ENCODE data around the gene C13orf42.

Gene C13orf42

GRCh38 chr13:51065372-51066090, 45.5 kb downstream of the C13orf42 start:
- no peak for DNase-seq (ENCODE audit: low spot score)

- no peak for DNase-seq (ENCODE audit: low spot score)
Observed at GRCh38 chr13:51064753-51065152, 46.3 kb downstream of the C13orf42 start.

- no peak for DNase-seq (ENCODE audit: low spot score)
Observed at GRCh38 chr13:51063909-51064308, 47.2 kb downstream of the C13orf42 start.

GRCh38 chr13:51058461-51059167, 52.5 kb downstream of the C13orf42 start:
- no peak for DNase-seq (ENCODE audit: low spot score)

GRCh38 chr13:51057906-51058305, 53.2 kb downstream of the C13orf42 start:
- DNase-seq (ENCODE audit: low spot score) = no peak

GRCh38 chr13:51057001-51057400, 54.1 kb downstream of the C13orf42 start:
- DNase-seq (ENCODE audit: low spot score) = no peak

- DNase-seq (ENCODE audit: low spot score) = no peak
Observed at GRCh38 chr13:51052581-51052980, 58.5 kb downstream of the C13orf42 start.

GRCh38 chr13:51050021-51050830, 60.8 kb downstream of the C13orf42 start:
- DNase-seq (ENCODE audit: low spot score) = no peak

GRCh38 chr13:51048616-51049015, 62.5 kb downstream of the C13orf42 start:
- DNase-seq (ENCODE audit: low spot score) = no peak

GRCh38 chr13:51048166-51048461, 63.0 kb downstream of the C13orf42 start:
- no peak for DNase-seq (ENCODE audit: low spot score)

GRCh38 chr13:51047434-51048165, 63.5 kb downstream of the C13orf42 start:
- no peak for DNase-seq (ENCODE audit: low spot score)

- DNase-seq (ENCODE audit: low spot score) = no peak
Observed at GRCh38 chr13:51045451-51045850, 65.6 kb downstream of the C13orf42 start.

- DNase-seq (ENCODE audit: low spot score) = no peak
Observed at GRCh38 chr13:51044023-51044665, 66.9 kb downstream of the C13orf42 start.

- DNase-seq (ENCODE audit: low spot score) = no peak
Observed at GRCh38 chr13:51043310-51043709, 67.8 kb downstream of the C13orf42 start.

GRCh38 chr13:51041710-51042109, 69.4 kb downstream of the C13orf42 start:
- no peak for DNase-seq (ENCODE audit: low spot score)

GRCh38 chr13:51041126-51041525, 69.9 kb downstream of the C13orf42 start:
- no peak for DNase-seq (ENCODE audit: low spot score)

- DNase-seq (ENCODE audit: low spot score) = no peak
Observed at GRCh38 chr13:51040431-51040830, 70.6 kb downstream of the C13orf42 start.

GRCh38 chr13:51036418-51036817, 74.7 kb downstream of the C13orf42 start:
- no peak for DNase-seq (ENCODE audit: low spot score)

GRCh38 chr13:51035978-51036377, 75.1 kb downstream of the C13orf42 start:
- no peak for DNase-seq (ENCODE audit: low spot score)

- no peak for DNase-seq (ENCODE audit: low spot score)
Observed at GRCh38 chr13:51035469-51035868, 75.6 kb downstream of the C13orf42 start.

GRCh38 chr13:51034906-51035305, 76.2 kb downstream of the C13orf42 start:
- DNase-seq (ENCODE audit: low spot score) = no peak
